B cell (primary cell): ENCODE results near the gene SCARB1. TPM values are rescaled to one million over a fixed set of nuclear protein-coding genes. Genes with fewer than 3 reads are reported as not detected.

Experiments used
- ATAC-seq: fragments of 200-7000 bp; cut with Tn5 transposase; one replicate; pipeline ENCODE4 v1.10.0; 2021; ENCODE audit warnings: low read depth, mild to moderate bottlenecking, moderate number of reproducible peaks, moderate library complexity
- CTCF ChIA-PET: fragments of 350-600 bp; sonication (Branson Sonifier 250); formaldehyde crosslinking; loops from one replicate; lab custom pipeline; 2021; ENCODE audit warnings: antibody characterized with exemption, inconsistent platforms; lab: Charles Lee
- POLR2A ChIA-PET: fragments of 350-600 bp; sonication (Branson Sonifier 250); formaldehyde crosslinking; loops from one replicate; lab custom pipeline; 2021; ENCODE audit warnings: antibody characterized with exemption; lab: Charles Lee
- DNase-seq: peaks from one replicate; pipeline ENCODE4 v3.0.0; 2013
- H2AFZ ChIP-seq: 2 replicates; pipeline ENCODE4 v1.6.1; 2012; ENCODE audit warnings: mild to moderate bottlenecking, low read depth, low read length; ENCODE audit not compliant: insufficient read depth, poor library complexity, severe bottlenecking
- H3K27ac ChIP-seq, 2 donors: 1 replicate in 1 of 2; 2 replicates in 1 of 2; pipeline ENCODE4 v1.5.1; 2012 to 2013; ENCODE audit warnings: low read length in 2 of 2, mild to moderate bottlenecking in 2 of 2, moderate library complexity in 1 of 2
- H3K27me3 ChIP-seq, 4 experiments: fragments of 200-600 bp in 1 of 4; sonication (generic) in 1 of 4; replicated peaks in 1 of 4; 1 replicate in 2 of 4; 2 replicates in 2 of 4; pipeline versions ENCODE4 v1.6.1 to v1.7.0; 2013 to 2016; ENCODE audit warnings: low read length in 3 of 4, mild to moderate bottlenecking in 2 of 4, mixed read lengths in 1 of 4, moderate library complexity in 1 of 4; ENCODE audit not compliant: insufficient read depth in 4 of 4, control insufficient read depth in 3 of 4; ENCODE audit errors: control extremely low read depth in 1 of 4
- H3K36me3 ChIP-seq, 2 experiments: replicated peaks in 1 of 2; 1 replicate in 1 of 2; 2 replicates in 1 of 2; pipeline versions ENCODE4 v1.6.1 to v1.7.1; 2013; ENCODE audit warnings: low read length in 1 of 2; ENCODE audit not compliant: insufficient read depth in 2 of 2, control insufficient read depth in 1 of 2; ENCODE audit errors: control extremely low read depth in 1 of 2, extremely low read depth in 1 of 2
- H3K4me1 ChIP-seq, 2 donors: fragments of 200-600 bp in 1 of 2; sonication (generic) in 1 of 2; 1 replicate in 1 of 2; 2 replicates in 1 of 2; pipeline versions ENCODE4 v1.5.1 to v1.6.1; 2013 to 2017; ENCODE audit warnings: low read length in 2 of 2; ENCODE audit not compliant: control insufficient read depth in 2 of 2, insufficient read depth in 2 of 2
- H3K4me2 ChIP-seq: replicated peaks from 2 replicates; pipeline ENCODE3; 2012; ENCODE audit warnings: mild to moderate bottlenecking, low read depth, low read length; ENCODE audit not compliant: poor library complexity, severe bottlenecking
- H3K4me3 ChIP-seq, 5 experiments: fragments of 200-600 bp in 1 of 5; sonication (generic) in 1 of 5; 1 replicate in 3 of 5; 2 replicates in 2 of 5; pipeline versions ENCODE4 v1.5.1 to v1.7.0; 2011 to 2016; ENCODE audit warnings: low read length in 4 of 5, mild to moderate bottlenecking in 4 of 5, low read depth in 2 of 5, control low read depth in 1 of 5, moderate library complexity in 1 of 5; ENCODE audit not compliant: insufficient read depth in 1 of 5; ENCODE audit errors: control extremely low read depth in 1 of 5, extremely low read depth in 1 of 5
- H3K79me2 ChIP-seq: fragments of 200-600 bp; sonication (generic); one replicate; pipeline ENCODE4 v1.6.0; 2016; ENCODE audit warnings: low read length; ENCODE audit not compliant: control insufficient read depth, insufficient read depth
- H3K9ac ChIP-seq: fragments of 200-600 bp; sonication (generic); 2 replicates; pipeline ENCODE4 v1.6.1; 2017; ENCODE audit warnings: mild to moderate bottlenecking, low read length, moderate library complexity
- H3K9me3 ChIP-seq, 3 donors: one replicate each; pipeline versions ENCODE4 v1.6.1 to v1.7.1; 2013; ENCODE audit warnings: low read length in 2 of 3; ENCODE audit not compliant: control insufficient read depth in 2 of 3, insufficient read depth in 1 of 3; ENCODE audit errors: control extremely low read depth in 1 of 3
- H4K20me1 ChIP-seq: 2 replicates; pipeline ENCODE4 v1.6.0; 2012; ENCODE audit warnings: mild to moderate bottlenecking, low read length; ENCODE audit not compliant: insufficient read depth, control insufficient read depth, poor library complexity, severe bottlenecking
- H3K27ac Mint-ChIP-seq: one replicate; pipeline ENCODE4 v1.8.0; 2021; ENCODE audit warnings: mixed read lengths
- H3K27me3 Mint-ChIP-seq: one replicate; pipeline ENCODE4 v1.8.0; 2021; ENCODE audit warnings: mixed read lengths
- H3K4me1 Mint-ChIP-seq: one replicate; pipeline ENCODE4 v1.8.0; 2021; ENCODE audit warnings: mixed read lengths
- H3K4me3 Mint-ChIP-seq: one replicate; pipeline ENCODE4 v1.8.0; 2021; ENCODE audit warnings: mixed read lengths
- H3K9me3 Mint-ChIP-seq: one replicate; pipeline ENCODE4 v1.8.0; 2022; ENCODE audit warnings: mixed read lengths; ENCODE audit not compliant: insufficient read depth
- CTCF ChIP-seq: fragments of 200-600 bp; IDR thresholded peaks from one replicate; pipeline ENCODE4 v1.8.0; 2022; ENCODE audit warnings: antibody characterized with exemption, mild to moderate bottlenecking
- EZH2 ChIP-seq: IDR thresholded peaks from 2 replicates; pipeline ENCODE4 v1.6.1; 2012; ENCODE audit warnings: borderline replicate concordance, low read depth, mild to moderate bottlenecking, moderate library complexity, low read length; ENCODE audit not compliant: insufficient read depth, poor library complexity, severe bottlenecking
- WGBS: methylation state at CpG from one replicate; pipeline ENCODE4 v1.1.5; 2013; ENCODE audit warnings: missing lambda C conversion rate; ENCODE audit not compliant: insufficient coverage; 5-methylcytosine and 5-hydroxymethylcytosine counted together
- intact Hi-C: fragments of 100-400 bp; cut with micrococcal nuclease; formaldehyde crosslinking; loops from one replicate; pipeline ENCODE4 v1.10.0; 2022
- polyA plus RNA-seq: library from polyadenylated mRNA; depleted of rRNA; stranded (reverse); fragments of >200 nt; gene quantifications from 2 replicates; pipeline ENCODE4 v1.2.3, GENCODE V29; 2012
- total RNA-seq, 2 donors: library from RNA; stranded (reverse); fragments of 120-200 nt in 1 of 2; gene quantifications; 1 replicate in 1 of 2; 2 replicates in 1 of 2; pipeline versions ENCODE4 v1.2.3 to v1.2.4, GENCODE V29; 2013 to 2022

The SCARB1 gene
- total and polyA plus RNA-seq, 2 donors (not counting 1 experiment from before 2014, with no cell fraction given): 26.8 to 30.7 TPM

DNA sequence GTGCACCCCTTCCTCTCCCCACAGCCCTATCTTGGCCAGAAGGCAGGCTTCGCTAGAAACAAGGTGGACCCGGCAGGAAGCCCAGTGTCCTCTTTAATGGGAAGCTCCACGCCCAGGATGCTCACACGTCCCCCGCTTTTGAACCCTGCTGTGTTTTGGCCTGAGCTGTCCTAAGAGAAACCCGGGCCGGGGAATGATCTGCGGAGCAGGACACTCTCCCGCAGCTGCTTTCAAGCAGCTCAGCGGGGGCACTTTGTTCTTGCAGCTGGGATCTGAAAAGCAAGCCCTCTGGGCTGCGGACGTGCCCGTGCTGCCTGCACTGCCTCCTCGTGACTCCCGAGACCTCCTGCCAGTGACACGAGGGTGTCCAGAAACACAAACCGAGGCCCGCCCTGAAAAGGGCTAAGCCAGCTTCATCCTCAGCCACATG lies 30.0 kb downstream of the SCARB1 start:
- H3K4me1 ChIP-seq: no peaks in the 10 kb centered on the region
- H3K27me3 ChIP-seq: no peaks in the 10 kb centered on the region
- no peak for TF ChIP-seq CTCF
- TF ChIP-seq EZH2: no peak
- no peaks in the 10 kb centered on the region for H3K36me3 ChIP-seq
- intact Hi-C loops: loop anchor here (10.0 kb wide), 1 partner anchor 351 kb away; the partner anchor contains the start of gene TMEM132B
- ATAC-seq (no peak), DNase-seq (no peak)
- no peak overlapping the region for H3K27ac ChIP-seq
- no peak overlapping the region for H3K9ac ChIP-seq
- ChIA-PET POLR2A (no interaction called here), CTCF (no interaction called here)
- Mint-ChIP-seq H3K4me3 (no peak overlapping the region), H3K9me3 (peaks cover 6% of the 10 kb centered on the region), H3K27ac (no peak overlapping the region), H3K27me3 (no peaks in the 10 kb centered on the region), H3K4me1 (no peaks in the 10 kb centered on the region)
- H3K4me2 ChIP-seq: no peak overlapping the region
- WGBS: 95% methylated on average over 18 of the region's 18 CpGs
- no peak overlapping the region for H2AFZ ChIP-seq
- peaks cover 0 to 12% (median 7%) of the 10 kb centered on the region in 3 donors for H3K9me3 ChIP-seq
- H3K79me2 ChIP-seq: peaks cover 34% of the 10 kb centered on the region
- H4K20me1 ChIP-seq: no peaks in the 10 kb centered on the region
- no peak overlapping the region for H3K4me3 ChIP-seq

GRCh38 chr12:124832856-124833255 lies 30.8 kb downstream of the SCARB1 start:
- Histone ChIP-seq H3K27me3 (no peaks in the 10 kb centered on the region), H3K27ac (no peak overlapping the region), H3K79me2 (peaks cover 34% of the 10 kb centered on the region), H3K9me3 (peaks cover 0 to 12% (median 7%) of the 10 kb centered on the region in 3 donors), H4K20me1 (no peaks in the 10 kb centered on the region), H3K36me3 (no peaks in the 10 kb centered on the region), H3K4me3 (no peak overlapping the region), H3K4me1 (no peaks in the 10 kb centered on the region), H3K4me2 (no peak overlapping the region), H3K9ac (no peak overlapping the region), H2AFZ (no peak overlapping the region)
- 87% methylated on average over 4 of the region's 4 CpGs for WGBS
- intact Hi-C loops: loop anchor here (10.0 kb wide), 1 partner anchor 352 kb away; the partner anchor contains the start of gene TMEM132B
- POLR2A ChIA-PET: no interaction called here
- CTCF ChIA-PET: no interaction called here
- H3K4me1 Mint-ChIP-seq: peaks cover 2% of the 10 kb centered on the region
- no peak overlapping the region for H3K4me3 Mint-ChIP-seq
- no peak overlapping the region for H3K27ac Mint-ChIP-seq
- no peak for ATAC-seq
- TF ChIP-seq EZH2: no peak
- no peak for TF ChIP-seq CTCF
- H3K9me3 Mint-ChIP-seq: peaks cover 6% of the 10 kb centered on the region
- no peak for DNase-seq
- H3K27me3 Mint-ChIP-seq: no peaks in the 10 kb centered on the region
